Mucosa of rectum (tissue), 2 donors: ENCODE measurements around the gene SMIM28.

Experiments
- H3K27ac ChIP-seq, 2 donors: one replicate each; pipeline ENCODE4 v1.7.0; 2013; ENCODE audit warnings: inconsistent platforms in 2 of 2, low read depth in 2 of 2, low read length in 2 of 2
- H3K27me3 ChIP-seq, 2 donors: one replicate each; pipeline ENCODE4 v1.7.0; 2013; ENCODE audit warnings: low read length in 2 of 2; ENCODE audit not compliant: control insufficient read depth in 2 of 2, insufficient read depth in 2 of 2
- H3K36me3 ChIP-seq, 2 donors: one replicate each; pipeline ENCODE4 v1.7.0; 2013; ENCODE audit warnings: low read length in 2 of 2; ENCODE audit not compliant: control insufficient read depth in 2 of 2, insufficient read depth in 2 of 2
- H3K4me1 ChIP-seq, 2 donors: one replicate each; pipeline ENCODE4 v1.7.0; 2013; ENCODE audit warnings: low read length in 2 of 2, mild to moderate bottlenecking in 1 of 2; ENCODE audit not compliant: control insufficient read depth in 2 of 2, insufficient read depth in 2 of 2
- H3K4me3 ChIP-seq, 2 donors: one replicate each; pipeline ENCODE4 v1.7.0; 2013; ENCODE audit warnings: low read length in 2 of 2
- H3K9ac ChIP-seq, 2 donors: one replicate each; pipeline ENCODE4 v1.7.0; 2013; ENCODE audit warnings: low read length in 2 of 2, low read depth in 1 of 2, mild to moderate bottlenecking in 1 of 2
- H3K9me3 ChIP-seq, 2 donors: one replicate each; pipeline ENCODE4 v1.7.0; 2013; ENCODE audit warnings: low read length in 2 of 2; ENCODE audit not compliant: control insufficient read depth in 2 of 2
- donor health status: healthy.
- donor health status: Normal muscosa, but diverticular disease.

SMIM28 gene

GRCh38 chr6:138372711-138373463 lies 4.8 kb upstream of the SMIM28 start:
- Histone ChIP-seq H3K4me3 (no peak overlapping the region), H3K4me1 (no peaks in the 10 kb centered on the region), H3K27ac (no peak overlapping the region), H3K27me3 (no peaks in the 10 kb centered on the region), H3K36me3 (no peaks in the 10 kb centered on the region), H3K9me3 (no peaks in the 10 kb centered on the region), H3K9ac (no peak overlapping the region)

- no peaks in the 10 kb centered on the region for H3K9me3 ChIP-seq
- no peaks in the 10 kb centered on the region for H3K27me3 ChIP-seq
- no peaks in the 10 kb centered on the region for H3K36me3 ChIP-seq
- no peak overlapping the region for H3K9ac ChIP-seq
- no peak overlapping the region for H3K4me3 ChIP-seq
- no peak overlapping the region for H3K27ac ChIP-seq
- H3K4me1 ChIP-seq = no peaks in the 10 kb centered on the region
Observed at GRCh38 chr6:138374230-138374629, 3.5 kb upstream of the SMIM28 start.

GRCh38 chr6:138374815-138375214 lies 2.9 kb upstream of the SMIM28 start:
- Histone ChIP-seq H3K4me3 (no peak overlapping the region), H3K36me3 (no peaks in the 10 kb centered on the region), H3K27ac (no peak overlapping the region), H3K4me1 (no peaks in the 10 kb centered on the region), H3K27me3 (no peaks in the 10 kb centered on the region), H3K9ac (no peak overlapping the region), H3K9me3 (no peaks in the 10 kb centered on the region)

- H3K27ac ChIP-seq = no peak overlapping the region
- H3K27me3 ChIP-seq = no peaks in the 10 kb centered on the region
Observed at GRCh38 chr6:138377042-138377441, 663 bp upstream of the SMIM28 start.

GRCh38 chr6:138378463-138378862 lies 758 bp downstream of the SMIM28 start:
- Histone ChIP-seq H3K27ac (no peak overlapping the region), H3K27me3 (no peaks in the 10 kb centered on the region), H3K4me1 (no peaks in the 10 kb centered on the region), H3K9ac (no peak overlapping the region), H3K9me3 (no peaks in the 10 kb centered on the region), H3K4me3 (no peak overlapping the region), H3K36me3 (no peaks in the 10 kb centered on the region)

More at GRCh38 chr6:138377042-138377441, 663 bp upstream of the SMIM28 start:
- Histone ChIP-seq H3K36me3 (no peaks in the 10 kb centered on the region), H3K4me3 (no peak overlapping the region), H3K9me3 (no peaks in the 10 kb centered on the region), H3K9ac (no peak overlapping the region), H3K4me1 (no peaks in the 10 kb centered on the region)

- Histone ChIP-seq H3K4me1 (no peaks in the 10 kb centered on the region), H3K9ac (no peak overlapping the region), H3K4me3 (no peak overlapping the region), H3K27ac (no peak overlapping the region), H3K9me3 (no peaks in the 10 kb centered on the region), H3K36me3 (no peaks in the 10 kb centered on the region), H3K27me3 (no peaks in the 10 kb centered on the region)
Observed at GRCh38 chr6:138382498-138383265, 5.0 kb downstream of the SMIM28 start.

- Histone ChIP-seq H3K9ac (no peak overlapping the region), H3K27me3 (no peaks in the 10 kb centered on the region), H3K4me3 (no peak overlapping the region), H3K4me1 (no peaks in the 10 kb centered on the region), H3K9me3 (no peaks in the 10 kb centered on the region), H3K27ac (no peak overlapping the region), H3K36me3 (no peaks in the 10 kb centered on the region)
Observed at GRCh38 chr6:138383776-138384175, 6.1 kb downstream of the SMIM28 start.

- Histone ChIP-seq H3K4me1 (no peaks in the 10 kb centered on the region), H3K4me3 (no peak overlapping the region), H3K9ac (no peak overlapping the region), H3K9me3 (no peaks in the 10 kb centered on the region), H3K27ac (no peak overlapping the region), H3K27me3 (no peaks in the 10 kb centered on the region), H3K36me3 (no peaks in the 10 kb centered on the region)
Observed at GRCh38 chr6:138386897-138387296, 9.2 kb downstream of the SMIM28 start.

GRCh38 chr6:138387577-138388368 lies 10.1 kb downstream of the SMIM28 start:
- Histone ChIP-seq H3K27ac (no peak overlapping the region), H3K9ac (no peak overlapping the region), H3K4me3 (no peak overlapping the region), H3K36me3 (no peaks in the 10 kb centered on the region), H3K27me3 (no peaks in the 10 kb centered on the region), H3K4me1 (no peaks in the 10 kb centered on the region), H3K9me3 (no peaks in the 10 kb centered on the region)

- no peak overlapping the region for H3K27ac ChIP-seq
- H3K9me3 ChIP-seq = no peaks in the 10 kb centered on the region
- no peak overlapping the region for H3K9ac ChIP-seq
- no peak overlapping the region for H3K4me3 ChIP-seq
- H3K4me1 ChIP-seq = no peaks in the 10 kb centered on the region
- no peaks in the 10 kb centered on the region for H3K36me3 ChIP-seq
- no peaks in the 10 kb centered on the region for H3K27me3 ChIP-seq
Observed at GRCh38 chr6:138389551-138389950, 11.8 kb downstream of the SMIM28 start.
